Measurements from ENCODE around the gene ROGDI.

DNA sequence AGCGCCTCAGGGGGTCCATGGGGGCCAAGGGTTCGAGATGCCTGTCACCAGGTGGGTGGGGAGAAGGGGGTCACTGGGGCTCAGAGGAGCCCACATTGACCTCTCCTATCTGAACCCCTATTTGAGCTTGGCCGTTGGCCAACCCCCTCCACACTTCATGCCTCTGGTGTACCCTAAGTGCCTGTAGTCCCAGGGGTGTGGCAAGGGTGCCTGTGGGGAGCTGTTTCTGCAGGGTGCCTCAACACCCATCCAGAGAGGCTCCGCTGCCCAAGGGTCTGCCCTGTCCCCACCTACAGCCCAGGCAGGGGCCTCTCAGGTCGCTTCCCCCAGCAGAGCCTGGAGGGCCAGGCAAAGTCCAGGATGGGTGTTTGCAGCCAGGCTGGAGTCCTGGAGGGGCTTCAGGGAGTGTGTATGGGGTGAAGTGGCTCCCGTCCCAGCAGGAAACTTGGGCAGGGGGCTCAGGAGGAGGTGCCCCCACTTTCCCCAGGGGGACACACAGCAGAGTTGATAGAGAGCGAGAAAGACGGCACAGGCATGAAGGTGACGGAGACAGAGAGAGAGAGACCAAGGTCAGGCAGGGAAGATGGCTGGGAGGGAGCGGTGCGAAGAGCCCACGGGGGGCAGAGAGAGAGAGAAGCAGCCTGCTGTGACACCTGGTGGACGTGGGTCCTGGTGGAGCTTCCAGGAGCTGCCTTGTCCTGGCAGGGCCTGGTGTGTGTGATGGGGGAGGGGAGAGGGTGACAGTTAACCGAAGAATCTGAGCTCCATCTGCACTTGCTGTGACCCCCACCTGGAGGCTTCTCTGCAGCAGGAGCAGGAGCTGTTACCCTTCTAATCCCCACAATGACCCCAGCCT is 14.6 kb downstream of the ROGDI start, which contains the start of gene SEPTIN12:
- no peak for TF ChIP-seq CSDC2 (CRISPR knock-in tag; IDR thresholded peaks at IDR 0.05)
- TF ChIP-seq, protein P1, sequence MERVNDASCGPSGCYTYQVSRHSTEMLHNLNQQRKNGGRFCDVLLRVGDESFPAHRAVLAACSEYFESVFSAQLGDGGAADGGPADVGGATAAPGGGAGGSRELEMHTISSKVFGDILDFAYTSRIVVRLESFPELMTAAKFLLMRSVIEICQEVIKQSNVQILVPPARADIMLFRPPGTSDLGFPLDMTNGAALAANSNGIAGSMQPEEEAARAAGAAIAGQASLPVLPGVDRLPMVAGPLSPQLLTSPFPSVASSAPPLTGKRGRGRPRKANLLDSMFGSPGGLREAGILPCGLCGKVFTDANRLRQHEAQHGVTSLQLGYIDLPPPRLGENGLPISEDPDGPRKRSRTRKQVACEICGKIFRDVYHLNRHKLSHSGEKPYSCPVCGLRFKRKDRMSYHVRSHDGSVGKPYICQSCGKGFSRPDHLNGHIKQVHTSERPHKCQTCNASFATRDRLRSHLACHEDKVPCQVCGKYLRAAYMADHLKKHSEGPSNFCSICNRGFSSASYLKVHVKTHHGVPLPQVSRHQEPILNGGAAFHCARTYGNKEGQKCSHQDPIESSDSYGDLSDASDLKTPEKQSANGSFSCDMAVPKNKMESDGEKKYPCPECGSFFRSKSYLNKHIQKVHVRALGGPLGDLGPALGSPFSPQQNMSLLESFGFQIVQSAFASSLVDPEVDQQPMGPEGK (CRISPR knock-in tag; IDR thresholded peaks at IDR 0.05; ENCODE audit: borderline replicate concordance), result no peak
- TF ChIP-seq GLIS3 (CRISPR knock-in tag; IDR thresholded peaks at IDR 0.05), result no peak
- no peak for TF ChIP-seq ZNF565 (CRISPR knock-in tag; conservative IDR thresholded peaks at IDR 0.05; ENCODE audit: low read depth)
- no peak for TF ChIP-seq ZC3H10 (CRISPR knock-in tag; IDR thresholded peaks at IDR 0.05)
- TF ChIP-seq BACH2 (CRISPR knock-in tag; IDR thresholded peaks at IDR 0.05; ENCODE audit: borderline replicate concordance), result no peak
- no peak for TF ChIP-seq ESRRG (CRISPR knock-in tag; IDR thresholded peaks at IDR 0.05)
- TF ChIP-seq, protein P2, sequence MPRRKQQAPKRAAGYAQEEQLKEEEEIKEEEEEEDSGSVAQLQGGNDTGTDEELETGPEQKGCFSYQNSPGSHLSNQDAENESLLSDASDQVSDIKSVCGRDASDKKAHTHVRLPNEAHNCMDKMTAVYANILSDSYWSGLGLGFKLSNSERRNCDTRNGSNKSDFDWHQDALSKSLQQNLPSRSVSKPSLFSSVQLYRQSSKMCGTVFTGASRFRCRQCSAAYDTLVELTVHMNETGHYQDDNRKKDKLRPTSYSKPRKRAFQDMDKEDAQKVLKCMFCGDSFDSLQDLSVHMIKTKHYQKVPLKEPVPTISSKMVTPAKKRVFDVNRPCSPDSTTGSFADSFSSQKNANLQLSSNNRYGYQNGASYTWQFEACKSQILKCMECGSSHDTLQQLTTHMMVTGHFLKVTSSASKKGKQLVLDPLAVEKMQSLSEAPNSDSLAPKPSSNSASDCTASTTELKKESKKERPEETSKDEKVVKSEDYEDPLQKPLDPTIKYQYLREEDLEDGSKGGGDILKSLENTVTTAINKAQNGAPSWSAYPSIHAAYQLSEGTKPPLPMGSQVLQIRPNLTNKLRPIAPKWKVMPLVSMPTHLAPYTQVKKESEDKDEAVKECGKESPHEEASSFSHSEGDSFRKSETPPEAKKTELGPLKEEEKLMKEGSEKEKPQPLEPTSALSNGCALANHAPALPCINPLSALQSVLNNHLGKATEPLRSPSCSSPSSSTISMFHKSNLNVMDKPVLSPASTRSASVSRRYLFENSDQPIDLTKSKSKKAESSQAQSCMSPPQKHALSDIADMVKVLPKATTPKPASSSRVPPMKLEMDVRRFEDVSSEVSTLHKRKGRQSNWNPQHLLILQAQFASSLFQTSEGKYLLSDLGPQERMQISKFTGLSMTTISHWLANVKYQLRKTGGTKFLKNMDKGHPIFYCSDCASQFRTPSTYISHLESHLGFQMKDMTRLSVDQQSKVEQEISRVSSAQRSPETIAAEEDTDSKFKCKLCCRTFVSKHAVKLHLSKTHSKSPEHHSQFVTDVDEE (CRISPR knock-in tag; IDR thresholded peaks at IDR 0.05), result 0 out of 2 replicates have a peak, but pooled peaks have one; percentile 13
- TF ChIP-seq ZFP3 (CRISPR knock-in tag; IDR thresholded peaks at IDR 0.05), result no peak
- no peak for TF ChIP-seq SNAI2 (CRISPR knock-in tag; IDR thresholded peaks at IDR 0.05)

Measured in SK-N-SH treated with all-trans-retinoic acid at 6 μM for 48 hours (cell line).